Measurements from ENCODE around the gene SRSF1.

DNA sequence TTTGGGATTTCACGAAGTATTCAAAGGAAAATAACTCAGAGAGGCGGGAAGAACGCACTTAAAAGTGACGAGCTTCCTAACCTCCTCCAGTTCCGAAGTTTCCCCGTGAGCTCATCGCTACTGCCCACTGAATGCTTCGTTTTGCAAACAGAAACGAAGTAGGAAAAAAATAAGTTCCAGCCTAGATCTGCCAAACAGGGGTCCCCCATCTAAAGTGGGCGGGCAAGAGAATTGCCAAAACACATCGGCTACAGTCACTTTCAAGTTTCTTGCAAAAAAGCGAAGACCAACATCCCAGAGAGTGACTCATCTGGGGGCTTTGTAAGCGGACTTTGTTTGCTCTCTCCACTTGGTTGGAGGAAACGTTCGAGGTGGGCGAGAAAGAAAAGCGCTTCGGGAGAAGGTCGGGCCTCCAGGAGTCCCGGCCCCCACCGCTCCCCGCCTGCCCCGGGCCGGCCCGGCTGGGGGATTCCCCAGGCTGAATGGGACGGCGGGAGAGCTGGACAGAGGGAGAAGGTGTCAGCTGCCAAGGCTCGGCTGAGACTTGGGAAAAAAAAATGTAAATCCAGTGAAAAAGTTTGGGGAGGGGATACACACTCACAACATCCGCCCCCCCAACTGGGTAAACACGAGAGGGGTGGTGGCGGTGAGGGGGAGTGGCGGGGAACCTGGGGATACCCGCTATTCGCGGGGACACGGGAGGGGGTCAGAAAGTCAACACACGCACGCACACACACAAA is 20.0 kb downstream of the SRSF1 start:
- TF ChIP-seq, protein P1, sequence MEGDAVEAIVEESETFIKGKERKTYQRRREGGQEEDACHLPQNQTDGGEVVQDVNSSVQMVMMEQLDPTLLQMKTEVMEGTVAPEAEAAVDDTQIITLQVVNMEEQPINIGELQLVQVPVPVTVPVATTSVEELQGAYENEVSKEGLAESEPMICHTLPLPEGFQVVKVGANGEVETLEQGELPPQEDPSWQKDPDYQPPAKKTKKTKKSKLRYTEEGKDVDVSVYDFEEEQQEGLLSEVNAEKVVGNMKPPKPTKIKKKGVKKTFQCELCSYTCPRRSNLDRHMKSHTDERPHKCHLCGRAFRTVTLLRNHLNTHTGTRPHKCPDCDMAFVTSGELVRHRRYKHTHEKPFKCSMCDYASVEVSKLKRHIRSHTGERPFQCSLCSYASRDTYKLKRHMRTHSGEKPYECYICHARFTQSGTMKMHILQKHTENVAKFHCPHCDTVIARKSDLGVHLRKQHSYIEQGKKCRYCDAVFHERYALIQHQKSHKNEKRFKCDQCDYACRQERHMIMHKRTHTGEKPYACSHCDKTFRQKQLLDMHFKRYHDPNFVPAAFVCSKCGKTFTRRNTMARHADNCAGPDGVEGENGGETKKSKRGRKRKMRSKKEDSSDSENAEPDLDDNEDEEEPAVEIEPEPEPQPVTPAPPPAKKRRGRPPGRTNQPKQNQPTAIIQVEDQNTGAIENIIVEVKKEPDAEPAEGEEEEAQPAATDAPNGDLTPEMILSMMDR (IDR thresholded peaks at IDR 0.05) = no peak
- TF ChIP-seq POLR2AphosphoS5 (IDR thresholded peaks at IDR 0.05) = peak; percentile 57 to 88
- no peak for TF ChIP-seq EP300 (IDR thresholded peaks at IDR 0.05)

Measured in esophagus muscularis mucosa (tissue), 4 donors.